ENCODE results near the gene SLX4IP. TPM values are rescaled to one million over a fixed set of nuclear protein-coding genes. Genes with fewer than 3 reads are reported as not detected.

SLX4IP gene
- total RNA-seq, 1 donor from 2014 or later = 2.6 TPM

- DNase-seq (ENCODE audit: low read depth in 2 of 2) = peak; percentile 85 to 92
Measured at GRCh38 chr20:10674684-10675449, 239.8 kb downstream of the SLX4IP start.

- DNase-seq (ENCODE audit: low read depth in 2 of 2) = no peak
Measured at GRCh38 chr20:10675450-10675848, 240.3 kb downstream of the SLX4IP start.

- DNase-seq (ENCODE audit: low read depth in 2 of 2) = no peak
Measured at GRCh38 chr20:10676518-10676917, 241.4 kb downstream of the SLX4IP start.

Other genes starting within 250 kb of the SLX4IP start
- 0.22 TPM in 1 of 2 replicates, not detected in the other for gene SNAP25, start 216.5 kb upstream of the SLX4IP start, total RNA-seq
- gene MKKS, start 1.1 kb upstream of the SLX4IP start, total RNA-seq = 3.6 and 3.7 TPM in 2 replicates
- gene JAG1, start 238.7 kb downstream of the SLX4IP start, total RNA-seq = 78.0 and 227 TPM in 2 replicates